Naive thymus-derived CD4-positive, alpha-beta T cell (primary cell): ENCODE measurements around the gene TTC4. TPM values are rescaled to one million over a fixed set of nuclear protein-coding genes. Genes with fewer than 3 reads are reported as not detected.

Source experiments
- ATAC-seq: fragments of 150-1000 bp; cut with Tn5 transposase; 2 replicates; pipeline ENCODE4 v1.10.0; 2021; ENCODE audit warnings: mild to moderate bottlenecking, moderate library complexity
- CTCF ChIA-PET: fragments of 350-600 bp; sonication (Branson Sonifier 250); formaldehyde crosslinking; loops from one replicate; lab custom pipeline; 2021; ENCODE audit warnings: antibody characterized with exemption; lab: Charles Lee
- POLR2A ChIA-PET: fragments of 350-600 bp; sonication (Branson Sonifier 250); formaldehyde crosslinking; loops from one replicate; lab custom pipeline; 2021; ENCODE audit warnings: antibody characterized with exemption, inconsistent platforms; lab: Charles Lee
- DNase-seq, 9 donors: peaks; one replicate each; pipeline versions ENCODE4 v3.0.0 to v3.0.0-alpha.2; 2020 to 2022; ENCODE audit warnings: mixed read lengths in 1 of 9
- H3K27ac ChIP-seq: one replicate; pipeline ENCODE4 v1.7.0; 2013; ENCODE audit warnings: mild to moderate bottlenecking, low read depth, low read length, moderate library complexity
- H3K27me3 ChIP-seq, 2 donors: one replicate each; pipeline ENCODE4 v1.7.0; 2013; ENCODE audit warnings: low read length in 2 of 2, mild to moderate bottlenecking in 2 of 2, moderate library complexity in 2 of 2; ENCODE audit not compliant: control insufficient read depth in 2 of 2, insufficient read depth in 2 of 2
- H3K36me3 ChIP-seq, 3 experiments: 1 replicate in 2 of 3; 2 replicates in 1 of 3; pipeline ENCODE4 v1.7.0; 2013; ENCODE audit warnings: low read length in 3 of 3, mild to moderate bottlenecking in 3 of 3, moderate library complexity in 1 of 3; ENCODE audit not compliant: insufficient read depth in 3 of 3, control insufficient read depth in 2 of 3
- H3K4me1 ChIP-seq, 2 donors: one replicate each; pipeline ENCODE4 v1.7.0; 2013; ENCODE audit warnings: low read length in 2 of 2, mild to moderate bottlenecking in 2 of 2, moderate library complexity in 1 of 2; ENCODE audit not compliant: control insufficient read depth in 2 of 2, insufficient read depth in 2 of 2
- H3K4me3 ChIP-seq: 2 replicates; pipeline ENCODE4 v1.7.0; 2013; ENCODE audit warnings: mild to moderate bottlenecking, low read length
- H3K9me3 ChIP-seq, 3 experiments: 1 replicate in 2 of 3; 2 replicates in 1 of 3; pipeline ENCODE4 v1.7.0; 2013; ENCODE audit warnings: low read length in 3 of 3; ENCODE audit not compliant: control insufficient read depth in 2 of 3
- H3K27ac Mint-ChIP-seq, 9 donors: one replicate each; pipeline ENCODE4 v1.8.0; 2020 to 2022; ENCODE audit warnings: mixed read lengths in 9 of 9, mild to moderate bottlenecking in 8 of 9, moderate library complexity in 5 of 9, inconsistent platforms in 2 of 9
- H3K27me3 Mint-ChIP-seq, 5 donors: one replicate each; pipeline ENCODE4 v1.8.0; 2021 to 2022; ENCODE audit warnings: mixed read lengths in 5 of 5, mild to moderate bottlenecking in 1 of 5
- H3K36me3 Mint-ChIP-seq, 5 donors: one replicate each; pipeline ENCODE4 v1.8.0; 2020 to 2022; ENCODE audit warnings: mixed read lengths in 5 of 5, mild to moderate bottlenecking in 3 of 5, inconsistent platforms in 1 of 5
- H3K4me1 Mint-ChIP-seq, 7 donors: one replicate each; pipeline ENCODE4 v1.8.0; 2020 to 2022; ENCODE audit warnings: mixed read lengths in 7 of 7, mild to moderate bottlenecking in 3 of 7, inconsistent platforms in 1 of 7
- H3K4me3 Mint-ChIP-seq, 10 donors: one replicate each; pipeline ENCODE4 v1.8.0; 2020 to 2022; ENCODE audit warnings: mild to moderate bottlenecking in 10 of 10, mixed read lengths in 10 of 10, moderate library complexity in 6 of 10, inconsistent platforms in 2 of 10
- H3K9me3 Mint-ChIP-seq, 11 donors: one replicate each; pipeline ENCODE4 v1.8.0; 2020 to 2022; ENCODE audit warnings: mixed read lengths in 11 of 11, mild to moderate bottlenecking in 4 of 11, inconsistent platforms in 1 of 11, moderate library complexity in 1 of 11
- intact Hi-C, 2 donors: fragments of 100-400 bp; cut with micrococcal nuclease; formaldehyde crosslinking; loops; one replicate each; pipeline ENCODE4 v1.15.1; 2023
- polyA plus RNA-seq, 2 donors: library from polyadenylated mRNA; unstranded; fragments of 300-500 nt; fragmentation: Illumina TruSeq; gene quantifications; one replicate each; pipeline ENCODE4 v1.2.3, GENCODE V29; 2021
- total RNA-seq, 6 experiments: library from RNA in 5 of 6; stranded (reverse) in 5 of 6; gene quantifications; 1 replicate in 5 of 6; 2 replicates in 1 of 6; pipeline ENCODE4 v1.2.3 and lab custom pipeline; 2021 to 2026

Gene TTC4
- total and polyA plus RNA-seq, 7 experiments from 2014 or later = 11.6 to 27.4 (median 21.4) TPM

- ChIA-PET CTCF (interaction anchor here (0.6 to 2.0 kb wide), 2 partner anchors 9 to 1452 kb away, joined by 6 read pairs; partner anchors contain the start of gene TTC22), POLR2A (interaction anchor here (1.0 kb wide), 1 partner anchor 9 kb away, joined by 3 read pairs; the partner anchor contains the start of gene TTC22)
- intact Hi-C loops = no loop called here
- Mint-ChIP-seq H3K27ac (no peak overlapping the region), H3K36me3 (peaks cover 0 to 45% (median 2%) of the 10 kb centered on the region in 5 donors), H3K4me3 (no peak overlapping the region), H3K27me3 (no peaks in the 10 kb centered on the region), H3K4me1 (peaks cover 7 to 25% (median 23%) of the 10 kb centered on the region in 7 donors), H3K9me3 (peaks cover 0 to 8% (median 0%) of the 10 kb centered on the region in 11 donors)
- H3K4me1 ChIP-seq = no peaks in the 10 kb centered on the region
- H3K27me3 ChIP-seq = no peaks in the 10 kb centered on the region
- H3K4me3 ChIP-seq = no peak overlapping the region
- H3K27ac ChIP-seq = no peak overlapping the region
- H3K9me3 ChIP-seq = peaks cover 0 to 5% (median 0%) of the 10 kb centered on the region in 3 experiments
- H3K36me3 ChIP-seq = peaks cover 0 to 29% (median 9%) of the 10 kb centered on the region in 3 experiments
- ATAC-seq (peak; percentile 43), DNase-seq (peak in 2 of 9 donors; percentile 14 to 23)
Observed at GRCh38 chr1:54791880-54792522, 76.3 kb downstream of the TTC4 start.

Other genes starting within 250 kb of the TTC4 start
- gene ACOT11, start 167.6 kb upstream of the TTC4 start, total RNA-seq = 1 to 10 TPM in 3 of 5 experiments, under 1 TPM in 2; 0.22 to 2.3 (median 1.2) TPM
- under 1 TPM in 1 of 2 donors, not detected in 1; 0.06 TPM for gene ACOT11, start 167.6 kb upstream of the TTC4 start, polyA plus RNA-seq
- gene FAM151A, start 92.3 kb upstream of the TTC4 start, total RNA-seq = not detected
- not detected for gene FAM151A, start 92.3 kb upstream of the TTC4 start, polyA plus RNA-seq
- gene MROH7, start 74.1 kb upstream of the TTC4 start, total RNA-seq = 1 to 10 TPM in 1 of 5 experiments, under 1 TPM in 3, not detected in 1; 0.15 to 1.9 (median 0.33) TPM
- gene MROH7, start 74.1 kb upstream of the TTC4 start, polyA plus RNA-seq = not detected
- gene PARS2, start 48.7 kb downstream of the TTC4 start, total RNA-seq = 1 to 10 TPM in 4 of 5 experiments, under 1 TPM in 1; 0.66 to 7.6 (median 4.7) TPM
- gene PARS2, start 48.7 kb downstream of the TTC4 start, polyA plus RNA-seq = 1 to 10 TPM; 2.1 to 5.3 TPM
- gene TTC22, start 85.5 kb downstream of the TTC4 start, total RNA-seq = 10 to 100 TPM in 2 of 5 experiments, 1 to 10 TPM in 3; 7.0 to 16.6 (median 9.8) TPM
- 1 to 10 TPM; 2.0 to 3.3 TPM for gene TTC22, start 85.5 kb downstream of the TTC4 start, polyA plus RNA-seq
- gene DHCR24, start 171.3 kb downstream of the TTC4 start, total RNA-seq = 100 to 1,000 TPM in 1 of 5 experiments, 1 to 10 TPM in 4; 2.7 to 103 (median 8.3) TPM
- 1 to 10 TPM; 8.3 to 9.2 TPM for gene DHCR24, start 171.3 kb downstream of the TTC4 start, polyA plus RNA-seq